Prostate gland (tissue), 2 donors: ENCODE results near the gene NR2F2.

Experiments used
- CTCF ChIP-seq, 4 experiments: fragments of 200-600 bp in 2 of 4; fragments of 450-650 bp in 2 of 4; sonication (generic) in 2 of 4; IDR thresholded peaks; 1 replicate in 3 of 4; 2 replicates in 1 of 4; pipeline ENCODE4 v1.5.1; 2016 to 2019; ENCODE audit warnings: antibody characterized with exemption in 4 of 4, mild to moderate bottlenecking in 2 of 4, moderate library complexity in 2 of 4
- POLR2A ChIP-seq: fragments of 450-650 bp; IDR thresholded peaks from one replicate; pipeline ENCODE4 v1.6.1; 2016; ENCODE audit warnings: antibody characterized with exemption, mild to moderate bottlenecking
- POLR2AphosphoS5 ChIP-seq: sonication (generic); formaldehyde crosslinking; IDR thresholded peaks from one replicate; pipeline ENCODE4 v1.6.1; 2017; ENCODE audit warnings: antibody characterized with exemption

GRCh38 chr15:96362011-96362754, 31.7 kb downstream of the NR2F2 start:
- no peak for TF ChIP-seq CTCF (IDR thresholded peaks at IDR 0.05)
- TF ChIP-seq POLR2A, result no peak
- TF ChIP-seq POLR2AphosphoS5, result no peak
